Panc1 (cell line): Measurements from ENCODE around the gene KRTAP10-7. TPM values are rescaled to one million over a fixed set of nuclear protein-coding genes. Genes with fewer than 3 reads are reported as not detected.
"Not testable (repeated sequence)": the region's sequence is repeated elsewhere in the genome, so short reads cannot be mapped to it uniquely, and the experiment has no call there.

Experiments
- ATAC-seq: fragments of 200-7000 bp; cut with Tn5 transposase; 2 replicates; pipeline ENCODE4 v1.9.1; 2020; ENCODE audit warnings: mild to moderate bottlenecking, moderate library complexity
- BruUV-seq: library from RNA; stranded (reverse); fragments of 400-500 nt; replicated peaks from 2 replicates; lab custom pipeline; 2021; lab: Mats Ljungman, UMichigan
- CTCF ChIA-PET: fragments of 300-600 bp; sonication (Branson Sonifier 250); formaldehyde crosslinking; loops from one replicate; lab custom pipeline; 2022; ENCODE audit warnings: antibody characterized with exemption; lab: Charles Lee
- POLR2A ChIA-PET: fragments of 300-600 bp; sonication (Branson Sonifier 250); formaldehyde crosslinking; loops from one replicate; lab custom pipeline; 2022; ENCODE audit warnings: antibody characterized with exemption; lab: Charles Lee
- DNase-seq: peaks from one replicate; pipeline ENCODE4 v3.0.0-alpha.2; 2010; ENCODE audit warnings: low read depth, low spot score
- H3K27ac ChIP-seq: 2 replicates; pipeline ENCODE4 v1.5.1; 2011; ENCODE audit warnings: mild to moderate bottlenecking, low read length, inconsistent platforms
- H3K27me3 ChIP-seq: fragments of 200-500 bp; sonication (Bioruptor generic); 2 replicates; pipeline ENCODE4 v1.6.0; 2014; ENCODE audit warnings: low read length, inconsistent platforms; ENCODE audit not compliant: control insufficient read depth, insufficient read depth
- H3K36me3 ChIP-seq: fragments of 200-500 bp; sonication (Bioruptor generic); 2 replicates; pipeline ENCODE4 v1.5.1; 2014; ENCODE audit warnings: inconsistent platforms, mild to moderate bottlenecking, low read length, moderate library complexity; ENCODE audit not compliant: control insufficient read depth, insufficient read depth
- H3K4me1 ChIP-seq: 2 replicates; pipeline ENCODE4 v1.5.1; 2011; ENCODE audit warnings: inconsistent platforms, mild to moderate bottlenecking, low read length, moderate library complexity; ENCODE audit not compliant: control insufficient read depth, insufficient read depth
- H3K4me3 ChIP-seq, 2 experiments: 2 replicates each; pipeline ENCODE4 v1.5.1; 2011 to 2012; ENCODE audit warnings: low read depth in 2 of 2, low read length in 2 of 2, mild to moderate bottlenecking in 2 of 2, inconsistent platforms in 1 of 2, moderate library complexity in 1 of 2
- H3K9me3 ChIP-seq: fragments of 200-500 bp; sonication (Bioruptor generic); 2 replicates; pipeline ENCODE4 v1.5.1; 2014; ENCODE audit warnings: low read depth, mild to moderate bottlenecking, inconsistent platforms, low read length, moderate library complexity; ENCODE audit not compliant: control insufficient read depth, insufficient read depth
- CTCF ChIP-seq: fragments of 450-650 bp; IDR thresholded peaks from 2 replicates; pipeline ENCODE4 v1.5.1; 2017; ENCODE audit warnings: mild to moderate bottlenecking
- POLR2AphosphoS5 ChIP-seq: IDR thresholded peaks from 2 replicates; pipeline ENCODE4 v1.6.1; 2012; ENCODE audit warnings: mild to moderate bottlenecking, low read depth, low read length, moderate library complexity
- REST ChIP-seq, 2 experiments: IDR thresholded peaks; 2 replicates each; pipeline ENCODE4 v1.6.1; 2011 to 2012; ENCODE audit warnings: low read depth in 2 of 2, control low read depth in 1 of 2, low read length in 1 of 2, mild to moderate bottlenecking in 1 of 2, moderate library complexity in 1 of 2; ENCODE audit not compliant: insufficient read depth in 1 of 2
- SIN3A ChIP-seq: IDR thresholded peaks from 2 replicates; pipeline ENCODE4 v1.6.1; 2012; ENCODE audit warnings: low read depth, mild to moderate bottlenecking, low read length, moderate library complexity, borderline replicate concordance; ENCODE audit not compliant: insufficient read depth
- TCF7L2 ChIP-seq: IDR thresholded peaks from 2 replicates; pipeline ENCODE4 v1.6.1; 2011; ENCODE audit warnings: mild to moderate bottlenecking, low read depth, low read length, inconsistent platforms
- in situ Hi-C: cut with HindIII; loops from 2 replicates; pipeline ENCODE4 v1.10.0; 2016; ENCODE audit warnings: low sequenced_read_pairs, low pct_unique_long_range_greater_than_20kb
- intact Hi-C: fragments of 100-400 bp; cut with micrococcal nuclease; formaldehyde crosslinking; loops from one replicate; pipeline ENCODE4 v1.10.0; 2022; ENCODE audit not compliant: unreplicated experiment
- total RNA-seq: library from RNA; stranded (reverse); gene quantifications from one replicate; pipeline ENCODE4 v1.2.1, GENCODE V29; 2021; ENCODE audit not compliant: unreplicated experiment

KRTAP10-7 gene
- total RNA-seq, 1 experiment from 2014 or later = not detected

GRCh38 chr21:44590897-44591800 is 9.2 kb upstream of the KRTAP10-7 start:
- H3K9me3 ChIP-seq, POLR2A ChIA-PET, DNase-seq, H3K36me3 ChIP-seq, in situ Hi-C loops, H3K27ac ChIP-seq, intact Hi-C loops, H3K27me3 ChIP-seq, H3K4me1 ChIP-seq, BruUV-seq, CTCF ChIA-PET, H3K4me3 ChIP-seq: not testable (repeated sequence)
- peak; percentile 57; the same call in 1 of the 2 replicates for ATAC-seq

- H3K9me3 ChIP-seq, BruUV-seq, H3K36me3 ChIP-seq, H3K4me1 ChIP-seq, H3K27ac ChIP-seq, H3K27me3 ChIP-seq, DNase-seq, CTCF ChIA-PET, in situ Hi-C loops, ATAC-seq, intact Hi-C loops, H3K4me3 ChIP-seq, POLR2A ChIA-PET: not testable (repeated sequence)
These were observed 8.6 kb upstream of the KRTAP10-7 start for GRCh38 chr21:44591801-44592130.

GRCh38 chr21:44592446-44593311 is 7.7 kb upstream of the KRTAP10-7 start, which contains the start of gene KRTAP10-6:
Gene KRTAP10-6, minus strand, starts transcription at chr21:44592505. Its CDS starts 21 bp downstream, at chr21:44592484.
- Histone ChIP-seq H3K4me3 (no peak within 1 kb of the TSS), H3K9me3 (no peaks in the 10 kb centered on the region), H3K27ac (no peak within 1 kb of the TSS), H3K36me3 (no peaks in the 10 kb centered on the region), H3K4me1 (no peaks in the 10 kb centered on the region; the same call in 1 of the 2 replicates), H3K27me3 (no peaks in the 10 kb centered on the region)
- ATAC-seq = no peak
- ChIA-PET POLR2A (no interaction called here), CTCF (no interaction called here)
- in situ Hi-C loops (no loop called here), intact Hi-C loops (no loop called here)
- no peak for TF ChIP-seq TCF7L2
- TF ChIP-seq SIN3A = no peak
- no peak for TF ChIP-seq POLR2AphosphoS5
- TF ChIP-seq CTCF = no peak
- TF ChIP-seq REST (IDR thresholded peaks at IDR 0.05; ENCODE audit: insufficient read depth in 1 of 2, low read depth in 2 of 2, low read length in 1 of 2) = no peak
- no TSS peak for BruUV-seq
- no peak for DNase-seq
